Aorta (tissue), 5 donors: ENCODE data around the gene KMT5B. TPM values are rescaled to one million over a fixed set of nuclear protein-coding genes. Genes with fewer than 3 reads are reported as not detected.
"Not testable (repeated sequence)": the region's sequence is repeated elsewhere in the genome, so short reads cannot be mapped to it uniquely, and the experiment has no call there.

ENCODE experiments used
- ATAC-seq: fragments of 200-7000 bp; cut with Tn5 transposase; one replicate; pipeline ENCODE4 v1.9.1; 2022; ENCODE audit warnings: moderate library complexity; ENCODE audit not compliant: low FRiP score
- DNase-seq, 2 donors: peaks; one replicate each; pipeline ENCODE4 v3.0.0-alpha.2; 2020
- H3K27ac ChIP-seq, 2 donors: one replicate each; pipeline ENCODE4 v1.5.1; 2013; ENCODE audit warnings: low read length in 2 of 2, mild to moderate bottlenecking in 2 of 2, moderate library complexity in 2 of 2, control low read depth in 1 of 2, inconsistent platforms in 1 of 2, low read depth in 1 of 2
- H3K27me3 ChIP-seq, 2 donors: one replicate each; pipeline ENCODE4 v1.6.1; 2013; ENCODE audit warnings: control low read depth in 1 of 2, low read length in 1 of 2, mild to moderate bottlenecking in 1 of 2, moderate library complexity in 1 of 2; ENCODE audit not compliant: insufficient read depth in 2 of 2, control insufficient read depth in 1 of 2
- H3K36me3 ChIP-seq, 2 donors: one replicate each; pipeline ENCODE4 v1.6.1; 2013; ENCODE audit warnings: control low read depth in 1 of 2, low read length in 1 of 2, mild to moderate bottlenecking in 1 of 2; ENCODE audit not compliant: insufficient read depth in 2 of 2, control insufficient read depth in 1 of 2
- H3K4me1 ChIP-seq, 2 donors: one replicate each; pipeline ENCODE4 v1.6.1; 2013; ENCODE audit warnings: low read length in 2 of 2, control low read depth in 1 of 2, mild to moderate bottlenecking in 1 of 2, moderate library complexity in 1 of 2; ENCODE audit not compliant: insufficient read depth in 2 of 2, control insufficient read depth in 1 of 2
- H3K4me3 ChIP-seq, 2 donors: one replicate each; pipeline ENCODE4 v1.5.1; 2013; ENCODE audit warnings: low read length in 2 of 2, control low read depth in 1 of 2, mild to moderate bottlenecking in 1 of 2
- H3K9me3 ChIP-seq: one replicate; pipeline ENCODE4 v1.6.1; 2013; ENCODE audit warnings: mild to moderate bottlenecking, low read length; ENCODE audit not compliant: control insufficient read depth
- WGBS, 2 donors: extraction: QIAGEN DNeasy Blood & Tissue Kit; methylation state at CpG; one replicate each; pipeline ENCODE4 v1.1.7; 2013; 5-methylcytosine and 5-hydroxymethylcytosine counted together
- intact Hi-C, 2 donors: fragments of 100-400 bp; cut with DNase I; formaldehyde crosslinking; loops; one replicate each; pipeline versions ENCODE4 v1.14.2 to v1.15.0; 2022
- polyA plus RNA-seq, 2 donors: library from polyadenylated mRNA; stranded (reverse); fragments of 200-250 nt; gene quantifications; one replicate each; pipeline ENCODE4 v1.2.3, GENCODE V29; 2013
- total RNA-seq, 2 donors: library from RNA; stranded (reverse); fragmentation: NEBNext Ultra II Directional; extraction: Animal tissue kit (Norgen Biotek cat#: 25700); gene quantifications; one replicate each; pipeline ENCODE4 v1.2.1, GENCODE V29; 2021
- donor health status: healthy with polysubstance abuse.
- donor health status: Bipolar disorder and iron deficiency.
- donor health status: DM: no; HTN: no; CAD: no.
- donor health status: DM: no; HTN: no; CAD: no.
- donor health status: DM: yes; HTN: yes; CAD: no.

Gene KMT5B
- total and polyA plus RNA-seq, 4 donors: 24.4 to 49.6 (median 33.9) TPM

GRCh38 chr11:68256331-68256741 is 43.2 kb upstream of the KMT5B start:
- DNase-seq (no peak), ATAC-seq (no peak)
- H3K27ac ChIP-seq: no peak overlapping the region

GRCh38 chr11:68255526-68255925 is 42.4 kb upstream of the KMT5B start:
- 74 to 75% methylated on average over 13 of the region's 13 CpGs for WGBS, 2 donors
- Histone ChIP-seq H3K4me1 (no peaks in the 10 kb centered on the region), H3K36me3 (no peaks in the 10 kb centered on the region), H3K4me3 (no peak overlapping the region), H3K9me3 (no peaks in the 10 kb centered on the region), H3K27me3 (no peaks in the 10 kb centered on the region), H3K27ac (no peak overlapping the region)
- no peak for ATAC-seq
- no peak for DNase-seq
- intact Hi-C loops: loop anchor here in 1 of 2 donors (5.0 kb wide), 1 partner anchor 132 kb away; no protein-coding TSS in a partner anchor

More at GRCh38 chr11:68256331-68256741, 43.2 kb upstream of the KMT5B start:
- Histone ChIP-seq H3K4me1 (no peaks in the 10 kb centered on the region), H3K4me3 (no peak overlapping the region), H3K27me3 (no peaks in the 10 kb centered on the region), H3K9me3 (no peaks in the 10 kb centered on the region), H3K36me3 (no peaks in the 10 kb centered on the region)
- intact Hi-C loops: loop anchor here (2.0 to 5.0 kb wide), 4 partner anchors 40 to 190 kb away; no protein-coding TSS in a partner anchor
- 53 to 57% methylated on average over 9 of the region's 9 CpGs for WGBS, 2 donors

GRCh38 chr11:68254421-68254820 is 41.3 kb upstream of the KMT5B start:
- DNase-seq (no peak), ATAC-seq (no peak)
- intact Hi-C loops: no loop called here

GRCh38 chr11:68251765-68252164 is 38.7 kb upstream of the KMT5B start:
- DNase-seq: no peak
- intact Hi-C loops: no loop called here
- 91 to 92% methylated on average over 3 of the region's 3 CpGs for WGBS, 2 donors
- Histone ChIP-seq H3K27me3 (no peaks in the 10 kb centered on the region), H3K4me3 (no peak overlapping the region), H3K4me1 (no peaks in the 10 kb centered on the region), H3K9me3 (no peaks in the 10 kb centered on the region), H3K36me3 (no peaks in the 10 kb centered on the region), H3K27ac (no peak overlapping the region)
- no peak for ATAC-seq

More at GRCh38 chr11:68254421-68254820, 41.3 kb upstream of the KMT5B start:
- Histone ChIP-seq H3K9me3 (no peaks in the 10 kb centered on the region), H3K27me3 (no peaks in the 10 kb centered on the region), H3K27ac (no peak overlapping the region), H3K36me3 (no peaks in the 10 kb centered on the region), H3K4me1 (no peaks in the 10 kb centered on the region), H3K4me3 (no peak overlapping the region)
- 96 to 97% methylated on average over 14 of the region's 14 CpGs for WGBS, 2 donors

- H3K27ac ChIP-seq, H3K4me1 ChIP-seq, DNase-seq, intact Hi-C loops, H3K9me3 ChIP-seq, H3K4me3 ChIP-seq, ATAC-seq, H3K27me3 ChIP-seq, H3K36me3 ChIP-seq: not testable (repeated sequence)
- 83 to 89% methylated on average over 5 of the region's 5 CpGs for WGBS, 2 donors
Measured at GRCh38 chr11:68244912-68245311, 31.8 kb upstream of the KMT5B start.

- intact Hi-C loops, H3K4me1 ChIP-seq, H3K36me3 ChIP-seq, ATAC-seq, H3K9me3 ChIP-seq, DNase-seq, H3K27me3 ChIP-seq, H3K4me3 ChIP-seq, H3K27ac ChIP-seq: not testable (repeated sequence)
- 92 to 100% methylated on average over 1 of the region's 1 CpG for WGBS, 2 donors
Measured at GRCh38 chr11:68243847-68244246, 30.8 kb upstream of the KMT5B start.

GRCh38 chr11:68242616-68243015 is 29.5 kb upstream of the KMT5B start:
- intact Hi-C loops: no loop called here
- H3K27ac ChIP-seq: no peak overlapping the region
- H3K4me1 ChIP-seq: no peaks in the 10 kb centered on the region
- H3K9me3 ChIP-seq: no peaks in the 10 kb centered on the region
- 95 to 99% methylated on average over 2 of the region's 2 CpGs for WGBS, 2 donors
- ATAC-seq (no peak), DNase-seq (no peak)
- no peaks in the 10 kb centered on the region for H3K27me3 ChIP-seq
- H3K4me3 ChIP-seq: no peak overlapping the region
- no peaks in the 10 kb centered on the region for H3K36me3 ChIP-seq

- no peaks in the 10 kb centered on the region for H3K4me1 ChIP-seq
- no peaks in the 10 kb centered on the region for H3K27me3 ChIP-seq
- H3K9me3 ChIP-seq: no peaks in the 10 kb centered on the region
- intact Hi-C loops: no loop called here
- H3K4me3 ChIP-seq: no peak overlapping the region
- no peaks in the 10 kb centered on the region for H3K36me3 ChIP-seq
- WGBS, 2 donors: 86 to 88% methylated on average over 7 of the region's 7 CpGs
- DNase-seq (no peak), ATAC-seq (no peak)
- no peak overlapping the region for H3K27ac ChIP-seq
Measured at GRCh38 chr11:68231621-68232020, 18.5 kb upstream of the KMT5B start.

DNA sequence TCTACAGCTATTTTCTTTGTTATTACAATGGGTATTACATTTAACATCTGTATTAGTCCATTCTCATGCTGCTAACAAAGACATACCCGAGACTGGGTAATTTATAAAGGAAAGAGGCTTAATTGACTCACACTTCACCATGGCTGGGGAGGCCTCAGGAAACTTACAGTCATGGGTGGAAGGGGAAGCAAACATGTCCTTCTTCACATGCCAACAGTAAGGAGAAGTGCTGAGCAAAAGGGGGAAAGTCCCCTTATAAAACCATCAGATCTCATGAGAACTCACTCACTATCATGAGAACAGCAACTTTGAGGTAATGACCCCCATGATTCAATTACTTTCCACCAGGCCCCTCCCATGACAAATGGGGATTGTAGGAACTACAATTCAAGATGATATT is 16.5 kb upstream of the KMT5B start:
- intact Hi-C loops: no loop called here
- DNase-seq (no peak), ATAC-seq (no peak)
- no peaks in the 10 kb centered on the region for H3K27me3 ChIP-seq
- H3K36me3 ChIP-seq: no peaks in the 10 kb centered on the region
- no peak overlapping the region for H3K4me3 ChIP-seq
- no peaks in the 10 kb centered on the region for H3K4me1 ChIP-seq
- no peak overlapping the region for H3K27ac ChIP-seq
- no peaks in the 10 kb centered on the region for H3K9me3 ChIP-seq
- 55 to 74% methylated on average over 1 of the region's 1 CpG for WGBS, 2 donors
